B cell (primary cell): ENCODE measurements around the gene CIAPIN1. TPM values are rescaled to one million over a fixed set of nuclear protein-coding genes. Genes with fewer than 3 reads are reported as not detected.

Source experiments
- ATAC-seq: fragments of 200-7000 bp; cut with Tn5 transposase; one replicate; pipeline ENCODE4 v1.10.0; 2021; ENCODE audit warnings: low read depth, mild to moderate bottlenecking, moderate number of reproducible peaks, moderate library complexity
- CTCF ChIA-PET: fragments of 350-600 bp; sonication (Branson Sonifier 250); formaldehyde crosslinking; loops from one replicate; lab custom pipeline; 2021; ENCODE audit warnings: antibody characterized with exemption, inconsistent platforms; lab: Charles Lee
- POLR2A ChIA-PET: fragments of 350-600 bp; sonication (Branson Sonifier 250); formaldehyde crosslinking; loops from one replicate; lab custom pipeline; 2021; ENCODE audit warnings: antibody characterized with exemption; lab: Charles Lee
- DNase-seq: peaks from one replicate; pipeline ENCODE4 v3.0.0; 2013
- H2AFZ ChIP-seq: 2 replicates; pipeline ENCODE4 v1.6.1; 2012; ENCODE audit warnings: mild to moderate bottlenecking, low read depth, low read length; ENCODE audit not compliant: insufficient read depth, poor library complexity, severe bottlenecking
- H3K27ac ChIP-seq, 2 donors: 1 replicate in 1 of 2; 2 replicates in 1 of 2; pipeline ENCODE4 v1.5.1; 2012 to 2013; ENCODE audit warnings: low read length in 2 of 2, mild to moderate bottlenecking in 2 of 2, moderate library complexity in 1 of 2
- H3K27me3 ChIP-seq, 4 experiments: fragments of 200-600 bp in 1 of 4; sonication (generic) in 1 of 4; replicated peaks in 1 of 4; 1 replicate in 2 of 4; 2 replicates in 2 of 4; pipeline versions ENCODE4 v1.6.1 to v1.7.0; 2013 to 2016; ENCODE audit warnings: low read length in 3 of 4, mild to moderate bottlenecking in 2 of 4, mixed read lengths in 1 of 4, moderate library complexity in 1 of 4; ENCODE audit not compliant: insufficient read depth in 4 of 4, control insufficient read depth in 3 of 4; ENCODE audit errors: control extremely low read depth in 1 of 4
- H3K36me3 ChIP-seq, 2 experiments: replicated peaks in 1 of 2; 1 replicate in 1 of 2; 2 replicates in 1 of 2; pipeline versions ENCODE4 v1.6.1 to v1.7.1; 2013; ENCODE audit warnings: low read length in 1 of 2; ENCODE audit not compliant: insufficient read depth in 2 of 2, control insufficient read depth in 1 of 2; ENCODE audit errors: control extremely low read depth in 1 of 2, extremely low read depth in 1 of 2
- H3K4me1 ChIP-seq, 2 donors: fragments of 200-600 bp in 1 of 2; sonication (generic) in 1 of 2; 1 replicate in 1 of 2; 2 replicates in 1 of 2; pipeline versions ENCODE4 v1.5.1 to v1.6.1; 2013 to 2017; ENCODE audit warnings: low read length in 2 of 2; ENCODE audit not compliant: control insufficient read depth in 2 of 2, insufficient read depth in 2 of 2
- H3K4me2 ChIP-seq: replicated peaks from 2 replicates; pipeline ENCODE3; 2012; ENCODE audit warnings: mild to moderate bottlenecking, low read depth, low read length; ENCODE audit not compliant: poor library complexity, severe bottlenecking
- H3K4me3 ChIP-seq, 5 experiments: fragments of 200-600 bp in 1 of 5; sonication (generic) in 1 of 5; 1 replicate in 3 of 5; 2 replicates in 2 of 5; pipeline versions ENCODE4 v1.5.1 to v1.7.0; 2011 to 2016; ENCODE audit warnings: low read length in 4 of 5, mild to moderate bottlenecking in 4 of 5, low read depth in 2 of 5, control low read depth in 1 of 5, moderate library complexity in 1 of 5; ENCODE audit not compliant: insufficient read depth in 1 of 5; ENCODE audit errors: control extremely low read depth in 1 of 5, extremely low read depth in 1 of 5
- H3K79me2 ChIP-seq: fragments of 200-600 bp; sonication (generic); one replicate; pipeline ENCODE4 v1.6.0; 2016; ENCODE audit warnings: low read length; ENCODE audit not compliant: control insufficient read depth, insufficient read depth
- H3K9ac ChIP-seq: fragments of 200-600 bp; sonication (generic); 2 replicates; pipeline ENCODE4 v1.6.1; 2017; ENCODE audit warnings: mild to moderate bottlenecking, low read length, moderate library complexity
- H3K9me3 ChIP-seq, 3 donors: one replicate each; pipeline versions ENCODE4 v1.6.1 to v1.7.1; 2013; ENCODE audit warnings: low read length in 2 of 3; ENCODE audit not compliant: control insufficient read depth in 2 of 3, insufficient read depth in 1 of 3; ENCODE audit errors: control extremely low read depth in 1 of 3
- H4K20me1 ChIP-seq: 2 replicates; pipeline ENCODE4 v1.6.0; 2012; ENCODE audit warnings: mild to moderate bottlenecking, low read length; ENCODE audit not compliant: insufficient read depth, control insufficient read depth, poor library complexity, severe bottlenecking
- H3K27ac Mint-ChIP-seq: one replicate; pipeline ENCODE4 v1.8.0; 2021; ENCODE audit warnings: mixed read lengths
- H3K27me3 Mint-ChIP-seq: one replicate; pipeline ENCODE4 v1.8.0; 2021; ENCODE audit warnings: mixed read lengths
- H3K4me1 Mint-ChIP-seq: one replicate; pipeline ENCODE4 v1.8.0; 2021; ENCODE audit warnings: mixed read lengths
- H3K4me3 Mint-ChIP-seq: one replicate; pipeline ENCODE4 v1.8.0; 2021; ENCODE audit warnings: mixed read lengths
- H3K9me3 Mint-ChIP-seq: one replicate; pipeline ENCODE4 v1.8.0; 2022; ENCODE audit warnings: mixed read lengths; ENCODE audit not compliant: insufficient read depth
- CTCF ChIP-seq: fragments of 200-600 bp; IDR thresholded peaks from one replicate; pipeline ENCODE4 v1.8.0; 2022; ENCODE audit warnings: antibody characterized with exemption, mild to moderate bottlenecking
- EZH2 ChIP-seq: IDR thresholded peaks from 2 replicates; pipeline ENCODE4 v1.6.1; 2012; ENCODE audit warnings: borderline replicate concordance, low read depth, mild to moderate bottlenecking, moderate library complexity, low read length; ENCODE audit not compliant: insufficient read depth, poor library complexity, severe bottlenecking
- WGBS: methylation state at CpG from one replicate; pipeline ENCODE4 v1.1.5; 2013; ENCODE audit warnings: missing lambda C conversion rate; ENCODE audit not compliant: insufficient coverage; 5-methylcytosine and 5-hydroxymethylcytosine counted together
- intact Hi-C: fragments of 100-400 bp; cut with micrococcal nuclease; formaldehyde crosslinking; loops from one replicate; pipeline ENCODE4 v1.10.0; 2022
- polyA plus RNA-seq: library from polyadenylated mRNA; depleted of rRNA; stranded (reverse); fragments of >200 nt; gene quantifications from 2 replicates; pipeline ENCODE4 v1.2.3, GENCODE V29; 2012
- total RNA-seq, 2 donors: library from RNA; stranded (reverse); fragments of 120-200 nt in 1 of 2; gene quantifications; 1 replicate in 1 of 2; 2 replicates in 1 of 2; pipeline versions ENCODE4 v1.2.3 to v1.2.4, GENCODE V29; 2013 to 2022

The CIAPIN1 gene
- total and polyA plus RNA-seq, 2 donors (not counting 1 experiment from before 2014, with no cell fraction given) = 22.0 to 45.7 TPM

GRCh38 chr16:57471852-57472664 lies 24.9 kb upstream of the CIAPIN1 start:
- Mint-ChIP-seq H3K9me3 (no peaks in the 10 kb centered on the region), H3K27ac (no peak overlapping the region), H3K27me3 (no peaks in the 10 kb centered on the region), H3K4me3 (no peak overlapping the region), H3K4me1 (peaks cover 14% of the 10 kb centered on the region)
- intact Hi-C loops = no loop called here
- ChIA-PET POLR2A (interaction anchor here (0.6 kb wide), 1 partner anchor 41 kb away, joined by 4 read pairs; no protein-coding TSS in a partner anchor), CTCF (interaction anchor here (0.7 to 0.9 kb wide), 2 partner anchors 48 kb away, joined by 3 read pairs; no protein-coding TSS in a partner anchor)
- Histone ChIP-seq H3K4me2 (no peak overlapping the region), H3K27ac (no peak overlapping the region), H3K9ac (no peak overlapping the region), H3K79me2 (no peaks in the 10 kb centered on the region), H3K36me3 (peaks cover 7 to 54% of the 10 kb centered on the region in 2 experiments), H3K4me3 (no peak overlapping the region), H2AFZ (no peak overlapping the region), H3K27me3 (peaks cover 0 to 3% (median 0%) of the 10 kb centered on the region in 4 experiments), H3K9me3 (no peaks in the 10 kb centered on the region), H3K4me1 (peaks cover 10 to 19% of the 10 kb centered on the region in 2 donors), H4K20me1 (no peaks in the 10 kb centered on the region)
- WGBS = 80% methylated on average over 7 of the region's 10 CpGs
- ATAC-seq (no peak), DNase-seq (no peak)
- no peak for TF ChIP-seq EZH2
- no peak for TF ChIP-seq CTCF

GRCh38 chr16:57471209-57471608 lies 24.0 kb upstream of the CIAPIN1 start:
- WGBS = no CpG with 5 or more reads among the region's 1 CpG
- Mint-ChIP-seq H3K4me3 (no peak overlapping the region), H3K9me3 (no peaks in the 10 kb centered on the region), H3K4me1 (peaks cover 10% of the 10 kb centered on the region), H3K27me3 (no peaks in the 10 kb centered on the region), H3K27ac (no peak overlapping the region)
- Histone ChIP-seq H3K9ac (no peak overlapping the region), H3K36me3 (peaks cover 7 to 59% of the 10 kb centered on the region in 2 experiments), H3K4me1 (peaks cover 6 to 13% of the 10 kb centered on the region in 2 donors), H3K9me3 (no peaks in the 10 kb centered on the region), H4K20me1 (peaks cover 3% of the 10 kb centered on the region), H3K4me3 (no peak overlapping the region), H2AFZ (no peak overlapping the region), H3K4me2 (no peak overlapping the region), H3K27ac (no peak overlapping the region), H3K27me3 (no peaks in the 10 kb centered on the region), H3K79me2 (no peaks in the 10 kb centered on the region)
- no peak for TF ChIP-seq CTCF
- TF ChIP-seq EZH2 = no peak
- DNase-seq = no peak
- intact Hi-C loops = no loop called here
- CTCF ChIA-PET = interaction anchor here (0.8 to 0.9 kb wide), 2 partner anchors 9 to 49 kb away, joined by 3 read pairs; partner anchors contain the start of gene POLR2C
- POLR2A ChIA-PET = interaction anchor here (0.6 kb wide), 1 partner anchor 40 kb away, joined by 4 read pairs; no protein-coding TSS in a partner anchor
- no peak for ATAC-seq
